ENCODE measurements around the gene ALDH4A1.

GRCh38 chr1:18928406-18928805 is 26.1 kb upstream of the ALDH4A1 start:
- no peak for TF ChIP-seq POLR2A (IDR thresholded peaks at IDR 0.05)
- TF ChIP-seq CTCF (IDR thresholded peaks at IDR 0.05), result no peak
